Testis (tissue), 2 donors: Measurements from ENCODE around the gene PSPC1.

ENCODE experiments used
- CTCF ChIP-seq, 3 experiments: fragments of 450-650 bp in 2 of 3; fragments of 200-600 bp in 1 of 3; sonication (generic) in 1 of 3; IDR thresholded peaks; one replicate each; pipeline ENCODE4 v1.5.1; 2016 to 2019; ENCODE audit warnings: antibody characterized with exemption in 3 of 3, mild to moderate bottlenecking in 2 of 3, moderate library complexity in 1 of 3
- POLR2A ChIP-seq: fragments of 450-650 bp; IDR thresholded peaks from one replicate; pipeline ENCODE4 v1.6.1; 2017; ENCODE audit warnings: antibody characterized with exemption, mild to moderate bottlenecking, moderate library complexity

DNA sequence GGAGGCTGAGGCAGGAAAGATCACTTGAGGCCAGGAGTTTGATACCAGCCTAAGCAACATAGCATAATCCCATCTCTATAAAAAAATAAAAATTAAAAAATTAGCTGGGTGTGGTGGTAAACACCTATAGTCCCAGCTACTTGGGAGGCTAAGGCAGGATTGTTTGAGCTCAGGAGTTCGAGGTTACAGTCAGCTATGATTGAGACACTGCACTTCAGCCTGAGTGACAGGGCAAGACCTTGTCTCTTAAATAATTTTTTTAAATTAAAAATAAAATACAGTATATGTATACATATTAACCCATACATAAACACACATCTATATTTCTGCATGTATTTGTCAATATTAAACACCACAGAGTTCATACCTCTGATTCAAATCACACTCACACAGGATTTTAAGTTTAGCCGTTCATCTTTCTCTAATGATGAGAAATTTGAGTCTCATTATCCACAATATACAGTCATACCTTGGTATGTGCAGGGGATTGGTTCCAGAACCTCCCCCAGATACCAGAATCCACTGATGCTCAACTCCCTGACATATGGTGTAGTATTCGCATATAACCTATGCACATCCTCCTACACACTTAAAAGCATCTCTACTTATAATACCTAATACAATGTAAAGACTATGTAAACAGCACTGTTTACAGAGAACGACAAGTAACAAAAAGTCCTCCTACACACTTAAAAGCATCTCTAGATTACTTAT lies 44.7 kb downstream of the PSPC1 start:
- no peak for TF ChIP-seq CTCF (IDR thresholded peaks at IDR 0.05)
- TF ChIP-seq POLR2A: no peak
